ENCODE results near the gene TEX22. TPM values are rescaled to one million over a fixed set of nuclear protein-coding genes. Genes with fewer than 3 reads are reported as not detected.

TEX22 gene
- total RNA-seq, 1 donor = 1.1 TPM

DNA sequence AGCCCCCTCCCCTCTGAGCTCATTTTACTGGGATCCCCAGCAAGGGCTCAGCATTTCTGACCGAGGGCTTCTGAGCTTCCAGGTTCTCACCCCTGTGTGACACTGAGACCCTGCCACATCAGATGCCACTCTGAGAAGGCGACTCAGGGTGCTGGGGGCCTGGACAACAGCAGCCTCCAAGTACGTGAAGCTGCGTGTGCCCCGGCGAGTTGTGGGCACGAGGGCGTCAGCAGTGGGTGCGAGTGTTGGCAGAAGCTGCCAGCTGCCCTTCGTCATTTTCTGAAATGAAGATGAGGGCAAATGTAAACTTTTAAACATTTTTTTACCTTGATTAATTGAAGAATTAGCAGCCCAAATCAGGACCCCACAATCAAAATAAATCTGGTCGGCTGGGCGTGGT is 32.7 kb upstream of the TEX22 start:
- no peak for DNase-seq (ENCODE audit: low read depth in 2 of 3, low spot score in 2 of 3)

DNA sequence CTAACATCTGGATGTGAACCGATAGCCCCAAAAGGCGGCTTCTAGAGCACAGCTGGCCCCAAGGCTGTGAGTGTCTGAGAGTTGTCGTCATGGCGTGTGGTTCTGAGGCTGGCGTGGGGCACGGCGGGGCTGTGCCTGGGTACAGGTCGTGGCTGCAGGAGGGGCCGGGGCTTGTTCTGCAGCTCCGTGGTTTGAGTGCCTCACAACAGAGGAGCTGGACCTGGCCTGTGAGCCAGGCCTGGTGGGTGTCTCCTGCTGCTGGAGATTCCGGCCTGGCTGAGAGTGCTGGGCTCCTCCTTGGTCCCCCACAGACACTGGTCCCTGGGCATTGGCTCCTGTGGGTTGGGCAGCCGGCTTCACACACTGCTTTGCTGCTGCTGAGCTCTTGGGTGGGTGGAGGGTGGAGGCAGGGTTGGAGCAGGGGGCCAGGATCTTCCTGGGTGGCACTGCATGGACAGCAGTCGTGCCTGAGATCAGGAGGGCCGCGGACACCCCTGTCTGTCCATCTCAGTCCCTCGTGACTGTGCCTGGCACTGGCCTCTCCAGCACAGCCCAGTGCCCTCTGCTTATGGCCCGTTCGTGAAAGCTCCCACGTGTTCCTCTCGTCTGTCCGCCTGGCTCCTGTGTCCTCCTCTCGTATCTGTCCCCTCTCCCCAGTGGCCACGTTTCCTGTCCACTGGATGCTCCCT is 31.8 kb upstream of the TEX22 start:
- DNase-seq (ENCODE audit: low read depth in 2 of 3, low spot score in 2 of 3) = no peak

DNA sequence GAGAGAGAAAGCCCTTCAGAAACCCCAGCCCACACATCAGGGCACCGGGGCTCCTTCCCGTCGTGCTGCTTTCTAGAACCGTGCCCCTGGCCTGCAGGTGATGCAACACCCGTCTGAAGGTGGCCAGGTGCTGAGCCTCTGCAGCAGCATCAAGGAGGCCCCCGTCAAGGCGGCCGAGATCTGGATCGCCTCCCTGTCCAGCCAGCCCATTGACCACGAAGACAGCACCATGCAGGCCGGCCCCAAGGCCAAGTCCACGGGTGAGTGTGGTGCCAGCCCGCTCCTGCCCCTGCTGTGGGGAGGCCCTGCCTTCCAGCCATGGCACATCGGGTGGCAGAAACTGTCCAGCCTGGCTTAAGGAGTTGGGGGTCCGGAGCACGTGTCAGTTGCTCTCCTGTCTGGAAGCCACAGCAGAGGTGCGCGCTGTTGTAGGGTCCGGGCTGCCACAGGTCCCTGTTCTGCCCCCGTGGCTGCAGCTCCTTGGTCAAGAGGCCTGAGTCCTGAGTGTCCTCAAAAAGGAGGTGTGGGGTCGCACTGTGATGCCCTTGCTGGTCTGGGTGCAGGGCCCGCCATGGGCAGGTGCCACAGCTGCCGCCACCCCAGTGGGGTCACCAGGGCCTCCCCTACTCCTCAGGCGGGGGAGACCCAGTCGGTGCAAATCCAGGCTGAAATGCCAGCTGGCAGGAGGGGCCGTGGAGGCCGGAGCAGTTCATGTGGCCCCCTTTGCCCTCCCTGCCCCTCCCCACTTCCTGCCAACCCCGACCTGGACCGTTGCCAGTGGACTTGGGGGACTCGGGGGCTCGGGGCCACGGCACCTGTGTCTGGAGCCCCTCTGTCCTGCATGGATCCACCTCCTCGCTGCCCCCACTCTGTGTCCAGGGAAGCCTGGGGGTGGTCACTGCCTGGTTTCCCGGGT is 31.0 kb upstream of the TEX22 start:
- no peak for DNase-seq (ENCODE audit: low read depth in 2 of 3, low spot score in 2 of 3)

DNA sequence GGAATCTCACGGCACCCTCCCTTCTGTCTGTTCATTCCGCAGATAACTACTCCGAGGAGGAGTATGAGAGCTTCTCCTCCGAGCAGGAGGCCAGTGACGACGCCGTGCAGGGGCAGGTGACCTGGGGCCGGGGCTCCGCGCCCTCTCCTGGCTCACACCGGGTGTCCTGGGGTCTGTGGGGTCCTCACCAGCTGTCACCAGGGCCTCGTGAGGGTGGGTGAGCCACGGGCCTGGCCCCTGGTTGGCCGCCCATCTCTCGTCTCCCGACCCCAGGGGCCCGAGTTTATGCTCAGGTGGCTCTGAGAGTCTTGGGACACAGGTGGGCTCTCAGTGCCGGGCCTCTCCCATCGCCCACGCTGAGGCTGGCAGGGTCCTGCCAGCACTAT is 30.3 kb upstream of the TEX22 start:
- no peak for DNase-seq (ENCODE audit: low read depth in 2 of 3, low spot score in 2 of 3)

DNA sequence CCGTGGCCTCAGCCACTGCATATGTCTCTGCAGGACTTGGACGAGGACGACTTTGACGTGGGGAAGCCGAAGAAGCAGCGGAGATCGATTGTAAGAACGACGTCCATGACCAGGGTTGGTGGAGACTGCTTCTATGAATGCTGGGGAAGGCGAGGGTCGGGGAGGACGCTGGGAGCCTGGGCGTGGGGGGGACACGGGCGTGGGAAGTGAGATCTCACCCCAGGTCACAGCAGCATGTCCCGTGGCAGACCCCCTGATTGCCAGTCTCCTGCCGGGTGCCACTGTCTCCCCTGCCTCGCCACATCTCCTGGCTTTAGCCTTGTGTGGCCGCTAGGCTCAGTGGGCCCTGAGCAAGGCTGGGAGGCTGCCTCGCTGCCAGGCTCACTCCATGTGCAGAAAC is 29.9 kb upstream of the TEX22 start:
- no peak for DNase-seq (ENCODE audit: low read depth in 2 of 3, low spot score in 2 of 3)

DNA sequence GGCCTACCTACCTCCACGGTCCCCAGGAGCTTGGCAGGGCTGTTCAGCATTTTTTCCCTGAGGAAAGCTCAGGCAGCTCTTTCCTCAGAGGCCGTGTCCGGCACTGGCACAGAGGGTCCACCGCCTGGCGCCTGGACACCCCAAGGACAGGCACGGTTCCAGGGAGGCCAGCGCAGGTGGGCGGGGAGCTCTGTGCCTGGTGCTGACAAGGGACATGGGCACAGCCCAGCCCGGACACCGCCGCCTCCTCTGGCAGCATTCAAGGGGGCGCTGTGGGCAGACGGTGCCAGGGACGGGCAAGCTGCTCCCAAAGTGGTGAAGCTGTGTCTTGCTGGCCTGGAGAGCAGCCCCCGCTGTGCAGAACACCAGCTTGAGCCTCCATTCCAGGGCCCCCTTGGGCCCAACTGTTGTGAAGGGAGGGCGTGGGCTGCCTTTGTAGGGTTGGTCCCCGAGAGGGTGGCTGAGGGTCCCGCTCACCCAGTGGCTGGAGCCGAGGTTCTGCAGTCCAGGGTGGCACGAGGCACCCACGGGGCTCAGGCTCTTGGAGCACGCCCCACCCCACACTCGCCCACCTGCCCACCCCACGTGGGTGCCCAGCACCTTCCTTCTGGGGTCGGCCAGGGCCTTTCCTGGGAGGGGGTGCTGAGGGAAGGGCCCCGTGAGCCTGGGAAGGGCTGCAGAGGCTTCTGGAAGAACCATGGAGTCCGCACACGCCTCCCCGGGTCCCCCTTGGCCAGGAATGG is 29.3 kb upstream of the TEX22 start:
- no peak for DNase-seq (ENCODE audit: low read depth in 2 of 3, low spot score in 2 of 3)

DNA sequence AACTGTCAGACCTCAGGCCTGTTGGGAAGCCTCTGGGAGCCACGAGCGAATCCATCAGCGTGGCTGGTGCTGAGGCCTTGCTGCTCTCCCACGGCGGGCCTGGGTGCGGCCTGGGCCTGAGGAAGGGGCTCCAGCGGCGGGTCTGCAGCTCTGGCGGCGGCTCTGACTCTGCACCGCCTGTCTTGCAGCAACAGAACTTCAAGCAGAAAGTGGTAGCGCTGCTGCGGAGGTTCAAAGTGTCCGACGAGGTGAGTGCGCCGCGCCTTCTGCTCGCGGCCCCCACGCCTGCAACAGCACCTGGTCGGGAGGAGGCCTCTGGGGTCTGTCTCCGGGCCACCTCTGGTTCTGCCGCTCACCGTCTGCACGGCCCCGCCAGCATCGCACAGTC is 28.7 kb upstream of the TEX22 start:
- DNase-seq (ENCODE audit: low read depth in 2 of 3, low spot score in 2 of 3) = no peak

DNA sequence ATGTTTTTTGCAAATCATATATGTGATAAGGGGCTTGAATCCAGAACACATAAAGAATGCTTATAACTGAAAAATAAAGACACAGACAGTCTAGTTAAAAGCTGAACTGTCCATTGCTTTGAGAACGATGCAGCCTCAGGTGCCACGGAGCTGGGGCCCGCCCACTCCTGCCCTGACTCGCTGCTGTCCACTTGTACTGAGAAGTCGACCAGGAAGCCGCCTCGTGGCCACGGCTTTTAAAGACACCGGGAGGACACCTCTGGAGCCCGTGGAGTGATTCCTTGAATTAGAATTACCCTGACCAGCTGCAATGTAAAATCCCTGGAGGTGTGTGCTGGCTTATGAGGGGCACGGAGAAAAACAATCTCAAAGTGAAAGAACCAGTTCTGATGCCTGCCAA is 23.9 kb upstream of the TEX22 start:
- DNase-seq (ENCODE audit: low read depth in 2 of 3, low spot score in 2 of 3) = no peak

DNA sequence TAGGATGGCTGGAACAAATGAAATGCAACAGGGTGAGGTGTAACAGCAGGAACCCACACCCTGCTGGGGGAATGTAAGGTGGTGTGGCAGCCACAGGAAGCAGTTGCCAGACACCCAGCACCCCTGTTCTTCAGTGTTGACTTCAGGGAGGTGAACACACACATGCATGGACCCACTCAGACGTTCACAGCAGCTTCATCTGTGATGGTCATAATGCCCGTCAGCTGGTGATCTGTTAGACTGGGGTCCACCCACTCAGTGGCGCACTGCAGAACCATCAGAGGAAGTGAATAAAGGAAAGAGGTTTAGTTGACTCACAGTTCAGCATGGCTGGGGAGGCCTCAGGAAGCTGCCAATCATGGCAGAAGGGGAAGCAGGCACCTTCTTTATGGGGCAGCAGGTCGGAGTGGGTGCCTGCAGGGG is 22.7 kb upstream of the TEX22 start:
- peak in 2 of 3 donors; percentile 64 to 72 for DNase-seq (ENCODE audit: low read depth in 2 of 3, low spot score in 2 of 3)

DNA sequence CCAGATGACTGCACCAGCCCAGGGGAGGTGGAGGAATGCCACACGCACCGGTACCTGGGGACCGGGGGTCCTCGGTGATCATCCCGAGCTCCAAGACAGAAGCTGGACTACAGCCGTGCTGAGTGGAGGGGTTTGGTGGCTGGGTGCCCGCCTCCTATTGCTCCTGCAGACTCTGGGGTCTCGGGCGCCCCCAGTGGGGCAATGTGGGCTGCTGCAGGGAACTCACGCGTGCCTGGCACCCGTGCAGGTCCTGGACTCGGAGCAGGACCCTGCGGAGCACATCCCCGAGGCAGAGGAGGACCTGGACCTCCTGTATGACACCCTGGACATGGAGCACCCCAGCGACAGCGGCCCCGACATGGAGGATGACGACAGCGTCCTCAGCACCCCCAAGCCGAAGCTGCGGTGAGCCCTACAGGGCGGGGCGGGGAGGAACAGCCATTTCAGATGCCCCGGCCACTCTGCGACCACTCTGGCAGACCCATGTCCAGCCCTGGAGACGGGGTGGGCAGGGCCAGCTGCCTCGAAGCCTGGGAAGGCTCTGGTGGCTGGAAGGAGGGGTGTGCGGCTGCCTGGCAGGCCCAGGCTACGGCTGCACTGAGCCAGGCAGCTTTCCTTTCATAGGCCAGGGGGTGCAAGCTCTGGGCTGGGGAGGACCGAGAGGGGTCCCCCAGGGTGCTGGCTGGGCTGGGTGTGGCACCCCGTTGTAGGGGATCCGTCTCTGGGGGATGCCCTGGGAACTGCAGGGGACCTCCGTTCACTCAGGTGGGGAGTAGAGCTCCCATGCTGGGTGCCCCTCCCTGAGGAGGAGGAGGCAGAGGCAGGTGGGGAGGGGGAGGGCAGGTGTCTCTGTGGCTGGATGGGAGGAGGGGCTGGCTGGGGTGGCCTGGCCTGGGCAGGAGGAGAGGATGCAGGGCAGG is 21.6 kb upstream of the TEX22 start:
- DNase-seq (ENCODE audit: low read depth in 2 of 3, low spot score in 2 of 3) = no peak

DNA sequence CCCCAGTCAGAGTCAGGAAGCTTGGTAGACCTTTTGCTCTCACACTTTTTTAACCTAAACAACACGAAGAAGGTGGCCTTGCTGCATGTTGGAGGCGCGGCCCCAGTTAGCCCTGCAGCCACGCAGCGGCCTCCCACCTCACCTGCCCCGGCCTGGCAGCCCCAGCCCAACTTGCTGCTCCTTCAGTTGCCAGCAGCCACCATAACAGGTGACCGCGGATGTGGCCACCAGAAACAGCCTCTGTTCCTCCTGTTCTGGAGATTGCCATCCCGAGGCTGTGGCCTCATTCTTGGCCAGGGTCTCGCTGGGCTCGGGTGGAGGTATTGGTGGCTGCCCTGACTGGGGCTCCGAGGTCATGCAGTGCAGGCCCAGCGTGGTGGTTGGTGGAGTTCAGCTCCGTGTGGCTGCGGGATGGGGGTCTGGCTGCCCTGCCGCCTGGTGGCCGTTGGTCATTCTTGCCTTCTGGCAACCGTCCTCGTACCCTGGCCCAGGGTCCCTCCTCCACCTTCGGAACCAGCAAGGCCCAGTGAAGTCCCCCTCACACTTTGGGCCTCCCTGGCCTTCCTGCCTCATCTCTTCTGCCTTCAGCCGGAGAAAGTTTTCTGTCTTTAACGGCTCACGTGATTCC is 20.7 kb upstream of the TEX22 start:
- no peak for DNase-seq (ENCODE audit: low read depth in 2 of 3, low spot score in 2 of 3)

DNA sequence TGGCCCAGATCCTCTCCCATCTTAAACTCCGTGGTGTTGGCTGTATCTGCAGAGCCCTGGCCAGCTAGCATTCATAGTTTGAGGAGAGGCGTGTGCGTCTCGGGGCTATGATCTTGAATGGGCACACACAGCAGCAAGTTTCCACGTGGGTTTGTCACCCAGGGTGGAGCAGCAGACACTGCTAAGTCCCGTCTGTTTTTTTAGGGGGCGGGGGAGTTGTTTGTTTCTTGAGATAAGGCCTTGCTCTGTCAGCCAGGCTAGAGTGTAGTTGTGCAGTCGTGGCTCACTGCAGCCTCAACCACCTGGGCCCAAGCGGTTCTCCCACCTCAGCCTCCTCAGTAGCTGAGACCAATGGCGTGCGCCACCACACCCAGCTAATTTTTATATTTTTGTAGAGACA is 20.1 kb upstream of the TEX22 start:
- DNase-seq (ENCODE audit: low read depth in 2 of 3, low spot score in 2 of 3) = no peak

DNA sequence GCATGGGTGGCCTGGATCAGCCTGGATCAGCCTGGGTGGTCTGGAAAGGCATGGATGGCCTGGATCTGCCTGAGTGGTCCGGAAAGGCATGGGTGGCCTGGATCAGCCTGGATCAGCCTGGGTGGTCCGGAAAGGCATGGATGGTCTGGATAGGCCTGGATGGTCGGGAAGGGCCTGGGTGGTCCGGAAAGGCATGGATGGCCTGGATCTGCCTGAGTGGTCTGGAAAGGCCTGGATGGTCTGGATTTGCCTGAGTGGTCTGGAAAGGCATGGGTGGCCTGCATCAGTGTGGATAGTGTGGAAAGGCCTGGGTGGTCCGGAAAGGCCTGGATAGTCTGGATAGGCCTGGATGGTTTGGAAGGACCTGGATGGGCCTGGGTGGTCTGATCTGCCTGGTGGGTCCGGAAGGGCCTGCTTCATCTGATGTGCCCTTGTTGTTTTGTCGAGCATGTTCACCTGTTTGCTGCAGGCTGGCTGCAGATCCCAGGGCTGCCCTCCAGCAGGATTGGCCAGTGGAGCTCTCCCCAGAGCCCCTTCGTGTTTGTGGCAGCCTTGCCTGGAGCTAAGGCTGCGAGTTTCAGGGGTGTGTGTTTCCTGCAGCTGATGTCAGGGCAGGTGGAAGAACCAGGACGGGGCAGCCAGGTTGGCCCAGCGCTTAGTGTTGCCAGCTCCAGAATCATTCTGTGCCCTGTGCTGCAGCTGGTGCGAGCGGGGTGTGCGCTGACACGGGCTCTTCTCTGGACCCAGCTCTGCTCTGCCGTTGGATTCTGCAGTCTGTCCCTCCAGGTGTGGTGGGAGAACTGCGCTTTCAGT is 19.3 kb upstream of the TEX22 start:
- DNase-seq (ENCODE audit: low read depth in 2 of 3, low spot score in 2 of 3) = no peak

DNA sequence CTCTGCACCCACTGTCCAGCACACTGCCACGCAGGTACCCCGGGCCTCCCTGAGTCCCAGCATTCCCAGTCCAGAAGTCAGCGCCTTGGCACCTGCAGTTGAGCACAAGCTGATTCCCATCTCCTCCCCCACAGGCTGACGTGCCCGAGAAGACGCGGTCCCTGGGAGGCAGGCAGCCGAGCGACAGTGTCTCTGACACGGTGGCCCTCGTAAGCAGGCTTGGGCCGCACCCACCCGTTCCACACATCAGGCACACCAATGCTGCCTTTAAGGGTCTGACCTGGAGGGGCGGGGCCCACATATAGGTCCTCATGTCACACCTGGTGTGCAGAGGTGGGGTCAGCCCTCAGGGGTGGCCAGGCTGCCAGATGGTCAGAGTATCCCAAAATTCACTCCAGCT is 18.4 kb upstream of the TEX22 start:
- no peak for DNase-seq (ENCODE audit: low read depth in 2 of 3, low spot score in 2 of 3)

DNA sequence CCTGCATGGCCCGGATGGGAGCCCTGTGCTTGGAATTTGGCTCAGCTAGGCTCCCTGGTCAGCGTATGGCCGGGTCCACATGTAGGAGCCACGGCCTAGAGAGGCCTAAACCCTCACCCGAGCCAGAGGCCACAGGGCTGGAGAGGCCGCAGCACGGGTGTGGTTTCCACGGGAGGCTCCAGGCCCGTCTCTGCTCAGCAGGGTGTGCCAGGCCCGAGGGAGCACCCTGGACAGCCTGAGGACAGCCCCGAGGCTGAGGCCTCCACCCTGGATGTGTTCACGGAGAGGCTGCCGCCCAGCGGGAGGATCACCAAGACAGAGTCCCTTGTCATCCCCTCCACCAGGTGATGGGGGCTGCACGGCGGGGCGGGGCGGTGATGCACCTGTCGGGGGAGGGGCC is 17.6 kb upstream of the TEX22 start:
- DNase-seq (ENCODE audit: low read depth in 2 of 3, low spot score in 2 of 3) = no peak

DNA sequence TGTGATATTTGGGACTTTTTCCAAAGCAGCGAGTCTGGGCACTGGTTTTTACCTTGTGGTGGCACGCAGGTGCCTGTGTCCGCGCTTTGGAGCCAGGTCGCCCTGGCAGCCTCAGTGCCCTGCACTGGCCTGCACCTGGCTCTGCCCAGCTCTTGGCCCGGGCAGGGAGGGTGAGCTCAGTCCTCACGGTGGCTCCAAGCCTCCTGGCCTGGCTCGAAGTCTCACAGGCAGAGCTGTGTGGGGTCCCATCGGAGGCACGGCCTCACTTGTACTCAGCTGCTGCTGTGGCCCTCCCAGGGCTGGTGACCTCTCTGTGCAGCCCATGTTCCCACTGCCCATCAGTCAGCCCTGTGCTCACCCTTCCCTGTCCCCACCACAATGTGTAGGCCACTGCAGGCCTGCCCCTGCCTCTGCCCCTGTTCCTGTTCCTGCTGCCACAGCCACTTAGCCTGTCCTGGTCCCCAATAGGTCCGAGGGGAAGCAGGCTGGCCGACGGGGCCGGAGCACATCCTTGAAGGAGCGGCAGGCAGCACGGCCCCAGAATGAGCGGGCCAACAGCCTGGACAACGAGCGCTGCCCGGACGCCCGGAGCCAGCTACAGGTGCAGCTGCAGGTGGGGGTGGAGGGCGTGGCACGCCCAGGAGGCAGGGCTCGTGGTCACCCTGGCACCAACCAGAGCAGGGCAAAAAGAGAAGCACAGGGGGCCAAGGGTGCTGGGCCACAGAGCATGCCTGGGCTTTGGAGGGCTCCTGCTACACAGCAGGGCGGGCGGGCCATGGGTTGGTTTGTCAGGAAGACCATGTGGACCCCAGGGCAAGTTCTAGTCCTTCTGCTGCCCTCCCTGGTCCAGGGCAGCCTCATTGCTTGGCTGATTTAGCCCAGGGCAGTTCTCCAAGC is 16.6 kb upstream of the TEX22 start:
- no peak for DNase-seq (ENCODE audit: low read depth in 2 of 3, low spot score in 2 of 3)

DNA sequence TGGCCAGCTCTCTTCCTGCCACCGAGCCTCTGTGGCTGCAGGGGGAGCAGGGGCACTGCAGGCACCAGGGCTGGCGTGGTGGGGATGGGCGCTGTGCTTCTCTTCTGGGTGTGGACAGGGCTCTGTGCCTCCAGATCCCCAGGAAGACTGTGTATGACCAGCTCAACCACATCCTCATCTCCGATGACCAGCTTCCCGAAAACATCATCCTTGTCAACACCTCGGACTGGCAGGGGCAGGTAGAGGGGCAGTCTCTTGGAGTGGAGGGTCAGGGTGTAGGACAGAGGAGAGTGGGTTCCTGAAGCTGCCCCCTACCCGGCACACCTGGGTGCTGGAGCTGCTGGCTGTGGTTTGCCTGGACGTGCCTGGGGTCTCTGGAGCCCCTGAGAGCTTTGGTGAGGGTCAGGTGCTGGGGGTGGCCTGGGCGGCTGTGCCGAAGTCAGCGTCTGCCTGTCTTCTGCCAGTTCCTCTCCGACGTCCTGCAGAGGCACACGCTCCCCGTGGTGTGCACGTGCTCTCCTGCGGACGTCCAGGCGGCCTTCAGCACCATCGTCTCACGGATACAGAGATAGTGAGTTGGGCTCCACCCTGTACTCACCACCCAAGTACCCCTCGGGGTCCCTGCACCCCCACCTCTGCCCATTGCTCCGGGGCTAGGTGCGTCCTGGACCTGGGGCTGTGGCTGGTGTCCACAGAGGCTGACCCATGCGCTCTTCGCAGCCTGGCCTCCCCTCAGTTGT is 15.8 kb upstream of the TEX22 start:
- DNase-seq (ENCODE audit: low read depth in 2 of 3, low spot score in 2 of 3) = no peak
